WTC11 (cell line): Measurements from ENCODE around the gene SHROOM3. TPM values are rescaled to one million over a fixed set of nuclear protein-coding genes. Genes with fewer than 3 reads are reported as not detected.

Source experiments
- ATAC-seq: fragments of 200-7000 bp; cut with Tn5 transposase; 2 replicates; pipeline ENCODE4 v1.10.0; 2021; ENCODE audit warnings: mild to moderate bottlenecking, moderate library complexity
- CTCF ChIA-PET: fragments of 300-600 bp; sonication (Branson Sonifier 250); formaldehyde crosslinking; loops from one replicate; lab custom pipeline; 2021; ENCODE audit warnings: antibody characterized with exemption; lab: Charles Lee
- POLR2A ChIA-PET: fragments of 350-600 bp; sonication (Branson Sonifier 250); formaldehyde crosslinking; loops from one replicate; lab custom pipeline; 2021; ENCODE audit warnings: antibody characterized with exemption; lab: Charles Lee
- DNase-seq: peaks from one replicate; pipeline ENCODE4 v3.0.0; 2021; ENCODE audit warnings: low spot score
- H3K27ac Mint-ChIP-seq: 2 replicates; pipeline ENCODE4 v1.8.0; 2021; ENCODE audit warnings: mixed read lengths
- H3K27me3 Mint-ChIP-seq: 2 replicates; pipeline ENCODE4 v1.8.0; 2021; ENCODE audit warnings: low read depth, mild to moderate bottlenecking, moderate library complexity, mixed read lengths
- H3K36me3 Mint-ChIP-seq: 2 replicates; pipeline ENCODE4 v1.8.0; 2021; ENCODE audit warnings: mixed read lengths
- H3K4me1 Mint-ChIP-seq: 2 replicates; pipeline ENCODE4 v1.8.0; 2022; ENCODE audit warnings: mixed read lengths
- H3K4me3 Mint-ChIP-seq: 2 replicates; pipeline ENCODE4 v1.8.0; 2021; ENCODE audit warnings: mild to moderate bottlenecking, moderate library complexity, mixed read lengths
- H3K9me3 Mint-ChIP-seq: 2 replicates; pipeline ENCODE4 v1.8.0; 2021; ENCODE audit warnings: mixed read lengths
- ATF1 ChIP-seq: sonication (generic); formaldehyde crosslinking; IDR thresholded peaks from 2 replicates; pipeline ENCODE4 v1.8.1; 2023; ENCODE audit warnings: mild to moderate bottlenecking, moderate library complexity, missing genetic modification reagents
- ATF6 ChIP-seq: sonication (generic); formaldehyde crosslinking; IDR thresholded peaks from 2 replicates; pipeline ENCODE4 v1.8.1; 2023; ENCODE audit warnings: mild to moderate bottlenecking, missing genetic modification reagents
- E2F4 ChIP-seq: sonication (generic); formaldehyde crosslinking; IDR thresholded peaks from 2 replicates; pipeline ENCODE4 v1.8.1; 2022; ENCODE audit warnings: low read depth, mild to moderate bottlenecking, moderate library complexity, missing genetic modification reagents, borderline replicate concordance
- ERG ChIP-seq: fragments of 250-450 bp; sonication (Bioruptor Pico); IDR thresholded peaks from 2 replicates; pipeline ENCODE4 v1.8.0; 2021; ENCODE audit warnings: mild to moderate bottlenecking
- GABPB1 ChIP-seq: sonication (generic); formaldehyde crosslinking; IDR thresholded peaks from 2 replicates; pipeline ENCODE4 v1.8.1; 2023; ENCODE audit warnings: mild to moderate bottlenecking, missing genetic modification reagents
- GTF2I ChIP-seq: fragments of 250-450 bp; sonication (Bioruptor Pico); conservative IDR thresholded peaks from 2 replicates; pipeline ENCODE4 v1.4.0; 2021; ENCODE audit warnings: mild to moderate bottlenecking
- HMGA2 ChIP-seq: fragments of 250-450 bp; sonication (Bioruptor Pico); IDR thresholded peaks from 2 replicates; pipeline ENCODE4 v1.4.0; 2021; ENCODE audit warnings: mild to moderate bottlenecking, moderate library complexity
- KAT7 ChIP-seq: sonication (generic); formaldehyde crosslinking; IDR thresholded peaks from 2 replicates; pipeline ENCODE4 v1.8.1; 2023; ENCODE audit warnings: missing genetic modification reagents, mild to moderate bottlenecking, borderline replicate concordance
- MYBL2 ChIP-seq: sonication (generic); formaldehyde crosslinking; IDR thresholded peaks from 2 replicates; pipeline ENCODE4 v1.8.1; 2023; ENCODE audit warnings: mild to moderate bottlenecking, moderate library complexity, missing genetic modification reagents
- NFYB ChIP-seq: sonication (generic); formaldehyde crosslinking; conservative IDR thresholded peaks from 2 replicates; pipeline ENCODE4 v1.8.0; 2022; ENCODE audit warnings: low read depth, missing genetic modification reagents
- PRRX2 ChIP-seq: fragments of 250-450 bp; sonication (Bioruptor Pico); IDR thresholded peaks from 2 replicates; pipeline ENCODE4 v1.8.0; 2021; ENCODE audit warnings: mild to moderate bottlenecking
- RORB ChIP-seq: fragments of 250-450 bp; sonication (Bioruptor Pico); IDR thresholded peaks from 2 replicates; pipeline ENCODE4 v1.9.0; 2021; ENCODE audit warnings: mild to moderate bottlenecking
- SMAD3 ChIP-seq: sonication (generic); formaldehyde crosslinking; IDR thresholded peaks from 2 replicates; pipeline ENCODE4 v1.8.0; 2022; ENCODE audit warnings: missing genetic modification reagents, mild to moderate bottlenecking, borderline replicate concordance
- SMAD4 ChIP-seq: sonication (generic); formaldehyde crosslinking; IDR thresholded peaks from 2 replicates; pipeline ENCODE4 v1.8.0; 2022; ENCODE audit warnings: mild to moderate bottlenecking, missing genetic modification reagents
- USF1 ChIP-seq: sonication (generic); formaldehyde crosslinking; IDR thresholded peaks from 2 replicates; pipeline ENCODE4 v1.8.0; 2022; ENCODE audit warnings: mild to moderate bottlenecking, missing genetic modification reagents
- USF2 ChIP-seq: sonication (generic); formaldehyde crosslinking; IDR thresholded peaks from 2 replicates; pipeline ENCODE4 v1.8.1; 2023; ENCODE audit warnings: mild to moderate bottlenecking, missing genetic modification reagents, moderate library complexity
- ZNF138 ChIP-seq: sonication (generic); formaldehyde crosslinking; conservative IDR thresholded peaks from 2 replicates; pipeline ENCODE4 v1.8.1; 2022; ENCODE audit warnings: mild to moderate bottlenecking, moderate library complexity, missing genetic modification reagents
- ZNF232 ChIP-seq: sonication (generic); formaldehyde crosslinking; IDR thresholded peaks from 2 replicates; pipeline ENCODE4 v1.8.0; 2022; ENCODE audit warnings: mild to moderate bottlenecking, missing genetic modification reagents
- ZNF263 ChIP-seq: sonication (generic); formaldehyde crosslinking; IDR thresholded peaks from 2 replicates; pipeline ENCODE4 v1.8.1; 2022; ENCODE audit warnings: low read depth, mild to moderate bottlenecking, moderate library complexity, missing genetic modification reagents
- ZNF281 ChIP-seq: sonication (generic); formaldehyde crosslinking; IDR thresholded peaks from 2 replicates; pipeline ENCODE4 v1.8.0; 2023; ENCODE audit warnings: mild to moderate bottlenecking, missing genetic modification reagents
- ZNF396 ChIP-seq: fragments of 250-450 bp; sonication (Bioruptor Pico); IDR thresholded peaks from 2 replicates; pipeline ENCODE4 v1.8.0; 2021; ENCODE audit warnings: mild to moderate bottlenecking, moderate library complexity, borderline replicate concordance
- ZNF423 ChIP-seq: fragments of 250-450 bp; sonication (Bioruptor Pico); IDR thresholded peaks from 2 replicates; pipeline ENCODE4 v2.1.2; 2022; ENCODE audit warnings: mild to moderate bottlenecking, moderate library complexity
- total RNA-seq: library from RNA; stranded (reverse); gene quantifications from 3 replicates; pipeline ENCODE4 v1.2.3, GENCODE V29; 2021
- TF ChIP-seq, protein P1 (sequence below): fragments of 250-450 bp; sonication (Bioruptor Pico); IDR thresholded peaks from 2 replicates; pipeline ENCODE4 v2.1.2; 2022; ENCODE audit warnings: mild to moderate bottlenecking, moderate library complexity
- TF ChIP-seq, protein P2 (sequence below): sonication (generic); formaldehyde crosslinking; IDR thresholded peaks from 2 replicates; pipeline ENCODE4 v1.8.1; 2022; ENCODE audit warnings: missing genetic modification reagents, borderline replicate concordance

Gene SHROOM3
- total RNA-seq, 1 experiment from 2014 or later: 71.9 TPM

- POLR2A ChIA-PET: interaction anchor here (0.6 kb wide), 1 partner anchor 8 kb away, joined by 3 read pairs; no protein-coding TSS in a partner anchor
- Mint-ChIP-seq H3K27me3 (no peaks in the 10 kb centered on the region; the same call in 1 of the 2 replicates), H3K9me3 (no peaks in the 10 kb centered on the region), H3K36me3 (no peaks in the 10 kb centered on the region), H3K4me3 (no peak overlapping the region), H3K27ac (no peak overlapping the region; the same call in 1 of the 2 replicates), H3K4me1 (peaks cover 32% of the 10 kb centered on the region)
- DNase-seq: no peak
- CTCF ChIA-PET: no interaction called here
- no peak for ATAC-seq
- no peak for TF ChIP-seq RORB
- no peak for TF ChIP-seq GTF2I (CRISPR knock-in tag)
- TF ChIP-seq ATF1 (CRISPR knock-in tag): no peak
- no peak for TF ChIP-seq ERG
- no peak for TF ChIP-seq ZNF232 (CRISPR knock-in tag)
- no peak for TF ChIP-seq HMGA2
- TF ChIP-seq ZNF138 (CRISPR knock-in tag): no peak
- no peak for TF ChIP-seq ZNF423
- TF ChIP-seq ZNF281 (CRISPR knock-in tag): no peak
- no peak for TF ChIP-seq KAT7 (CRISPR knock-in tag)
- TF ChIP-seq ZNF396 (CRISPR knock-in tag): no peak
- no peak for TF ChIP-seq SMAD4 (CRISPR knock-in tag)
- TF ChIP-seq, protein P1, sequence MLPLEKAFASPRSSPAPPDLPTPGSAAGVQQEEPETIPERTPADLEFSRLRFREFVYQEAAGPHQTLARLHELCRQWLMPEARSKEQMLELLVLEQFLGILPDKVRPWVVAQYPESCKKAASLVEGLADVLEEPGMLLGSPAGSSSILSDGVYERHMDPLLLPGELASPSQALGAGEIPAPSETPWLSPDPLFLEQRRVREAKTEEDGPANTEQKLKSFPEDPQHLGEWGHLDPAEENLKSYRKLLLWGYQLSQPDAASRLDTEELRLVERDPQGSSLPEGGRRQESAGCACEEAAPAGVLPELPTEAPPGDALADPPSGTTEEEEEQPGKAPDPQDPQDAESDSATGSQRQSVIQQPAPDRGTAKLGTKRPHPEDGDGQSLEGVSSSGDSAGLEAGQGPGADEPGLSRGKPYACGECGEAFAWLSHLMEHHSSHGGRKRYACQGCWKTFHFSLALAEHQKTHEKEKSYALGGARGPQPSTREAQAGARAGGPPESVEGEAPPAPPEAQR: no peak
- no peak for TF ChIP-seq NFYB (CRISPR knock-in tag)
- no peak for TF ChIP-seq E2F4
- TF ChIP-seq, all 79 proteins: peak for 0
Measured at GRCh38 chr4:76449362-76449767, 14.3 kb downstream of the SHROOM3 start.

- H3K27me3 Mint-ChIP-seq: no peaks in the 10 kb centered on the region; the same call in 1 of the 2 replicates
- peak overlapping the region; percentile 37; the same call in 1 of the 2 replicates for H3K27ac Mint-ChIP-seq
- no peaks in the 10 kb centered on the region for H3K36me3 Mint-ChIP-seq
- peaks cover 32% of the 10 kb centered on the region for H3K4me1 Mint-ChIP-seq
- POLR2A ChIA-PET: interaction anchor here (0.6 kb wide), 1 partner anchor 8 kb away, joined by 3 read pairs; no protein-coding TSS in a partner anchor
- no peak overlapping the region for H3K4me3 Mint-ChIP-seq
- no peaks in the 10 kb centered on the region for H3K9me3 Mint-ChIP-seq
- CTCF ChIA-PET: no interaction called here
- TF ChIP-seq ZNF263 (CRISPR knock-in tag): no peak
- no peak for TF ChIP-seq ATF1 (CRISPR knock-in tag)
- TF ChIP-seq ZNF138 (CRISPR knock-in tag): no peak
- TF ChIP-seq, protein P2, sequence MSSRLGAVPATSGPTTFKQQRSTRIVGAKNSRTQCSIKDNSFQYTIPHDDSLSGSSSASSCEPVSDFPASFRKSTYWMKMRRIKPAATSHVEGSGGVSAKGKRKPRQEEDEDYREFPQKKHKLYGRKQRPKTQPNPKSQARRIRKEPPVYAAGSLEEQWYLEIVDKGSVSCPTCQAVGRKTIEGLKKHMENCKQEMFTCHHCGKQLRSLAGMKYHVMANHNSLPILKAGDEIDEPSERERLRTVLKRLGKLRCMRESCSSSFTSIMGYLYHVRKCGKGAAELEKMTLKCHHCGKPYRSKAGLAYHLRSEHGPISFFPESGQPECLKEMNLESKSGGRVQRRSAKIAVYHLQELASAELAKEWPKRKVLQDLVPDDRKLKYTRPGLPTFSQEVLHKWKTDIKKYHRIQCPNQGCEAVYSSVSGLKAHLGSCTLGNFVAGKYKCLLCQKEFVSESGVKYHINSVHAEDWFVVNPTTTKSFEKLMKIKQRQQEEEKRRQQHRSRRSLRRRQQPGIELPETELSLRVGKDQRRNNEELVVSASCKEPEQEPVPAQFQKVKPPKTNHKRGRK (CRISPR knock-in tag): no peak
- TF ChIP-seq GABPB1 (CRISPR knock-in tag): no peak
- TF ChIP-seq USF2: no peak
- TF ChIP-seq ATF6 (CRISPR knock-in tag): no peak
- no peak for TF ChIP-seq ZNF232 (CRISPR knock-in tag)
- TF ChIP-seq USF1 (CRISPR knock-in tag): no peak
- no peak for TF ChIP-seq PRRX2 (CRISPR knock-in tag)
- no peak for TF ChIP-seq MYBL2
- TF ChIP-seq ZNF423: no peak
- TF ChIP-seq SMAD3 (CRISPR knock-in tag): no peak
- DNase-seq (no peak), ATAC-seq (peak; percentile 69)
Measured at GRCh38 chr4:76449833-76450232, 14.8 kb downstream of the SHROOM3 start.
